Heart left ventricle (tissue), 13 donors: ENCODE data around the gene AGPAT1.

Experiments used
- CTCF ChIP-seq, 12 donors: fragments of 200-600 bp; sonication (generic) in 4 of 12; IDR thresholded peaks; one replicate each; pipeline versions ENCODE4 v1.5.0 to v1.8.0; 2018 to 2022; ENCODE audit warnings: antibody characterized with exemption in 12 of 12, mild to moderate bottlenecking in 5 of 12
- POLR2A ChIP-seq, 2 donors: fragments of 450-650 bp; IDR thresholded peaks; one replicate each; pipeline ENCODE4 v1.6.1; 2017; ENCODE audit warnings: antibody characterized with exemption in 2 of 2, mild to moderate bottlenecking in 2 of 2, moderate library complexity in 2 of 2
- donor health status: ischemic (EF 13 %, LVEDD 7.1; RV severe dilation, severe dysfunction).
- donor health status: DM: no; HTN: yes; CAD: no.
- donor health status: DM: no; HTN: no; CAD: no.
- donor health status: ischemic (EF 25% LVEDD 6.9; RV normal size, moderate dysfunction).
- donor health status: ischemic (EF 25% LVEDD 5.7; RV mildly dilated, moderate dysfunction).
- donor health status: ischemic (EF 35%, LVEDD 5.7; RV mildly dilated, moderate dysfunction).
- donor health status: nonischemic (EF 11% LVEDD 7.7; RV severe dilation, severe dysfunction).
- donor health status: DM: yes; HTN: yes; CAD: no.
- donor health status: PGD.
- donor health status: ischemic (EF 29% LVEDD 5.4; RV normal size, mild dysfunction).
- donor health status: nonischemic (EF 23%, LVEDD 6.1; RV moderate dilation, normal function).

GRCh38 chr6:32154514-32155161, 21.2 kb downstream of the AGPAT1 start:
- TF ChIP-seq POLR2A (IDR thresholded peaks at IDR 0.05) (no peak), CTCF (IDR thresholded peaks at IDR 0.05) (peak; percentile 24 to 65 (median 47))
